ENCODE results near the gene BMP4.
A peak's percentile ranks its signal among the peaks of the same experiment; 100 is the strongest.

Gene BMP4

DNA sequence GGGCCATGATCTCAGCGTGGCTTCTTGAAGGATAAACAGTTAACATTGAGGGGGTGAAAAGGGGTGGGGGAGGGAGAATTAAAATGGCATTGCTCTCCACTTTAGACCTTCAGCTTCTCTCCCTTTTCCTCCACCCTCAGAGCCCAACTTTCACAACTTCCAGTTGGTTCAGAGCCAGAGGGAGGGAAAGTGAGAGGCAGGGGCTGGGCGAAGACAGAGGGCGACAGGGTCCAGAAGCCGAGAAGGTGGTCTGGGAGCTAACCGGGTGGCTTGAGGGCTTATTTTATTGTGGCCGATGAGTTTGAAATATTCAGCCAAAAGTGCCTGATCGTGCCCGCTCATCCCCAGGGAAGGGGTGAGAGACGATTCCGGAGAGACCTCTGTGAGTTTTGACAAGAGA, 4.1 kb downstream of the BMP4 start:
- peak overlapping the region; percentile 89 for H3K27ac ChIP-seq (ENCODE audit: low read length, poor library complexity, severe bottlenecking)
- peak overlapping the region; percentile 86 for H3K9ac ChIP-seq (ENCODE audit: low read length)
- H2BK15ac ChIP-seq (ENCODE audit: low read depth, poor library complexity, severe bottlenecking) = no peak overlapping the region
- H3K79me1 ChIP-seq (replicated peaks; ENCODE audit: low read length, poor library complexity, severe bottlenecking) = peaks cover 13% of the 10 kb centered on the region
- peak overlapping the region; percentile 80 for H2BK120ac ChIP-seq (ENCODE audit: low read depth, low read length)
- H4K8ac ChIP-seq (ENCODE audit: low read length) = peak overlapping the region; percentile 65
- no peaks in the 10 kb centered on the region for H3K9me3 ChIP-seq (ENCODE audit: control insufficient read depth, low read length)
- peak overlapping the region; percentile 97 for H3K4me2 ChIP-seq (ENCODE audit: low read length, poor library complexity, severe bottlenecking)
- H2AK5ac ChIP-seq (ENCODE audit: low read length, severe bottlenecking) = no peak overlapping the region
- H3K4ac ChIP-seq (ENCODE audit: low read depth in 1 of 2, low read length in 2 of 2) = peak overlapping the region in 1 of 2 experiments; percentile 94
- H3K14ac ChIP-seq (ENCODE audit: low read length in 2 of 2) = no peak overlapping the region
- peak overlapping the region in 1 of 2 experiments; percentile 80 for H2BK12ac ChIP-seq (ENCODE audit: low read length in 2 of 2)
- peak overlapping the region; percentile 68 to 93 for H3K4me3 ChIP-seq (ENCODE audit: insufficient read depth in 1 of 2, low read depth in 1 of 2, low read length in 2 of 2)
- 4% methylated on average over 9 of the region's 10 CpGs for WGBS
- H4K91ac ChIP-seq (ENCODE audit: low read length) = peak overlapping the region; percentile 41
- peak; percentile 70 for DNase-seq
- peaks cover 0 to 13% of the 10 kb centered on the region in 2 experiments for H3K27me3 ChIP-seq (ENCODE audit: control insufficient read depth in 1 of 2, insufficient read depth in 1 of 2, low read length in 2 of 2)
- no peak overlapping the region for H3K23ac ChIP-seq (ENCODE audit: low read length in 2 of 2)
- H3K4me1 ChIP-seq (ENCODE audit: control insufficient read depth, insufficient read depth, low read depth, low read length) = peaks cover 25% of the 10 kb centered on the region
- H3K18ac ChIP-seq (ENCODE audit: low read depth in 1 of 2, low read length in 2 of 2) = peak overlapping the region; percentile 59 to 95
- no peak overlapping the region for H2AFZ ChIP-seq (ENCODE audit: low read depth, low read length)
- peaks cover 15 to 34% of the 10 kb centered on the region in 2 experiments for H3K36me3 ChIP-seq (ENCODE audit: control insufficient read depth in 1 of 2, insufficient read depth in 2 of 2, low read depth in 1 of 2, low read length in 2 of 2)
- no peak overlapping the region for H2BK5ac ChIP-seq (ENCODE audit: low read depth, low read length, poor library complexity, severe bottlenecking)

DNA sequence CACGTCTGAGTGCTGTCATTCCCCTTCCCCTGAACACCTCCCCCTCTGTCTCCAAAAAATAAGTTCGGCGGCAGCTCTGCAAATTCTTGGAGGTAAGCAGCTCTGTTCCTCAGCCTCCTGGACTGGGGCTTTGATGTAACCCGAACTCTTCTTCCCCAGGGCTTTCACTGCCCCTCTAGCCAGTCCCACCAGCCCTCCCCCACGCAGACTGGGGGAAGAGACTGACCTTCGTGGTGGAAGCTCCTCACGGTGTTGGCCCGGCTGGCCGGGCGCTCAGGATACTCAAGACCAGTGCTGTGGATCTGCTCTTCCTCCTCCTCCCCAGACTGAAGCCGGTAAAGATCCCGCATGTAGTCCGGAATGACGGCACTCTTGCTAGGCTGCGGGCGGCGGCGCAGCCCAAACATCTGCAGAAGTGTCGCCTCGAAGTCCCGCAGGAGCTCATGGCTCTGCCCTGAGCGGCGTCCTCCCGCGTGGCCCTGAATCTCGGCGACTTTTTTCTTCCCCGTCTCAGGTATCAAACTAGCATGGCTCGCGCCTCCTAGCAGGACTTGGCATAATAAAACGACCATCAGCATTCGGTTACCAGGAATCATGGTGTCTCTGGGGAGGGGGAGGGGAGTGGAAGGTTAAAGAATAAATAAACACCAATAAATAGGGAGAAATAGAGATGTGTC, 4.9 kb downstream of the BMP4 start:
- Histone ChIP-seq H3K4me1 (ENCODE audit: control insufficient read depth, insufficient read depth, low read depth, low read length) (peaks cover 24% of the 10 kb centered on the region), H4K91ac (ENCODE audit: low read length) (peak overlapping the region; percentile 72), H3K36me3 (ENCODE audit: control insufficient read depth in 1 of 2, insufficient read depth in 2 of 2, low read depth in 1 of 2, low read length in 2 of 2) (peaks cover 15 to 34% of the 10 kb centered on the region in 2 experiments), H3K4me3 (ENCODE audit: insufficient read depth in 1 of 2, low read depth in 1 of 2, low read length in 2 of 2) (peak overlapping the region; percentile 61 to 93), H2BK120ac (ENCODE audit: low read depth, low read length) (peak overlapping the region; percentile 96), H3K4me2 (ENCODE audit: low read length, poor library complexity, severe bottlenecking) (peak overlapping the region; percentile 97), H3K18ac (ENCODE audit: low read depth in 1 of 2, low read length in 2 of 2) (peak overlapping the region; percentile 41 to 82), H2BK15ac (ENCODE audit: low read depth, poor library complexity, severe bottlenecking) (peak overlapping the region; percentile 77), H3K4ac (ENCODE audit: low read depth in 1 of 2, low read length in 2 of 2) (peak overlapping the region in 1 of 2 experiments; percentile 6), H3K14ac (ENCODE audit: low read length in 2 of 2) (peak overlapping the region in 1 of 2 experiments; percentile 86), H2BK12ac (ENCODE audit: low read length in 2 of 2) (peak overlapping the region; percentile 3 to 86), H2AK5ac (ENCODE audit: low read length, severe bottlenecking) (no peak overlapping the region), H3K27me3 (ENCODE audit: control insufficient read depth in 1 of 2, insufficient read depth in 1 of 2, low read length in 2 of 2) (peaks cover 0 to 13% of the 10 kb centered on the region in 2 experiments), H3K79me1 (replicated peaks; ENCODE audit: low read length, poor library complexity, severe bottlenecking) (peaks cover 13% of the 10 kb centered on the region), H3K27ac (ENCODE audit: low read length, poor library complexity, severe bottlenecking) (peak overlapping the region; percentile 40), H3K9ac (ENCODE audit: low read length) (peak overlapping the region; percentile 86), H3K9me3 (ENCODE audit: control insufficient read depth, low read length) (no peaks in the 10 kb centered on the region), H4K8ac (ENCODE audit: low read length) (peak overlapping the region; percentile 53), H3K23ac (ENCODE audit: low read length in 2 of 2) (peak overlapping the region in 1 of 2 experiments; percentile 62), H2BK5ac (ENCODE audit: low read depth, low read length, poor library complexity, severe bottlenecking) (no peak overlapping the region), H2AFZ (ENCODE audit: low read depth, low read length) (no peak overlapping the region)
- WGBS = 4% methylated on average over 30 of the region's 32 CpGs
- DNase-seq = peak; percentile 45

DNA sequence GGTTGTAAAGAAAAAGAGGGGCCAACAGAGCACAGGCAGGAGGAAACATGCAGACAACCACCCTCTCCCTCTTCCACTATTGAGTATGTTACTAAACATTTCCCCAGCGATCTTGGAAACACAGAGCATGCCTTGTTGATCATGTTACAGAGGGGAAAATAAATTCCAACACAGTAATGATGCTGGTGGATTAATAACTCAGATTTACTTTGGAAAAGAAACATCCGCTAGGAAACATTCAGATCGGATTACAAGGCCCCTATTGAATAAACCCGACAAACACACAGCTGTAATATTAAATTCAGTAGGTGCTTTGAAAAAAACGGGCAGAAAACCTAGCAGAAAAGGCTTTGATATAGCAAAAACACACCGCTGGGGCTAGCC, 5.4 kb downstream of the BMP4 start:
- H4K91ac ChIP-seq (ENCODE audit: low read length) = no peak overlapping the region
- H4K8ac ChIP-seq (ENCODE audit: low read length) = no peak overlapping the region
- H3K9ac ChIP-seq (ENCODE audit: low read length) = peak overlapping the region; percentile 86
- H3K4me1 ChIP-seq (ENCODE audit: control insufficient read depth, insufficient read depth, low read depth, low read length) = peaks cover 25% of the 10 kb centered on the region
- no peak overlapping the region for H2AFZ ChIP-seq (ENCODE audit: low read depth, low read length)
- H3K79me1 ChIP-seq (replicated peaks; ENCODE audit: low read length, poor library complexity, severe bottlenecking) = peaks cover 13% of the 10 kb centered on the region
- H3K36me3 ChIP-seq (ENCODE audit: control insufficient read depth in 1 of 2, insufficient read depth in 2 of 2, low read depth in 1 of 2, low read length in 2 of 2) = peaks cover 15 to 34% of the 10 kb centered on the region in 2 experiments
- peak overlapping the region; percentile 40 for H3K27ac ChIP-seq (ENCODE audit: low read length, poor library complexity, severe bottlenecking)
- H2BK15ac ChIP-seq (ENCODE audit: low read depth, poor library complexity, severe bottlenecking) = no peak overlapping the region
- H2BK5ac ChIP-seq (ENCODE audit: low read depth, low read length, poor library complexity, severe bottlenecking) = no peak overlapping the region
- H3K18ac ChIP-seq (ENCODE audit: low read depth in 1 of 2, low read length in 2 of 2) = peak overlapping the region; percentile 41 to 82
- peak overlapping the region in 1 of 2 experiments; percentile 6 for H3K4ac ChIP-seq (ENCODE audit: low read depth in 1 of 2, low read length in 2 of 2)
- peak overlapping the region; percentile 97 for H3K4me2 ChIP-seq (ENCODE audit: low read length, poor library complexity, severe bottlenecking)
- no peak overlapping the region for H2AK5ac ChIP-seq (ENCODE audit: low read length, severe bottlenecking)
- peak overlapping the region; percentile 61 to 93 for H3K4me3 ChIP-seq (ENCODE audit: insufficient read depth in 1 of 2, low read depth in 1 of 2, low read length in 2 of 2)
- no peak overlapping the region for H2BK12ac ChIP-seq (ENCODE audit: low read length in 2 of 2)
- peak overlapping the region in 1 of 2 experiments; percentile 86 for H3K14ac ChIP-seq (ENCODE audit: low read length in 2 of 2)
- DNase-seq = peak; percentile 32
- 22% methylated on average over 4 of the region's 6 CpGs for WGBS
- H3K23ac ChIP-seq (ENCODE audit: low read length in 2 of 2) = no peak overlapping the region
- no peak overlapping the region for H2BK120ac ChIP-seq (ENCODE audit: low read depth, low read length)
- no peaks in the 10 kb centered on the region for H3K9me3 ChIP-seq (ENCODE audit: control insufficient read depth, low read length)
- peaks cover 0 to 12% of the 10 kb centered on the region in 2 experiments for H3K27me3 ChIP-seq (ENCODE audit: control insufficient read depth in 1 of 2, insufficient read depth in 1 of 2, low read length in 2 of 2)

DNA sequence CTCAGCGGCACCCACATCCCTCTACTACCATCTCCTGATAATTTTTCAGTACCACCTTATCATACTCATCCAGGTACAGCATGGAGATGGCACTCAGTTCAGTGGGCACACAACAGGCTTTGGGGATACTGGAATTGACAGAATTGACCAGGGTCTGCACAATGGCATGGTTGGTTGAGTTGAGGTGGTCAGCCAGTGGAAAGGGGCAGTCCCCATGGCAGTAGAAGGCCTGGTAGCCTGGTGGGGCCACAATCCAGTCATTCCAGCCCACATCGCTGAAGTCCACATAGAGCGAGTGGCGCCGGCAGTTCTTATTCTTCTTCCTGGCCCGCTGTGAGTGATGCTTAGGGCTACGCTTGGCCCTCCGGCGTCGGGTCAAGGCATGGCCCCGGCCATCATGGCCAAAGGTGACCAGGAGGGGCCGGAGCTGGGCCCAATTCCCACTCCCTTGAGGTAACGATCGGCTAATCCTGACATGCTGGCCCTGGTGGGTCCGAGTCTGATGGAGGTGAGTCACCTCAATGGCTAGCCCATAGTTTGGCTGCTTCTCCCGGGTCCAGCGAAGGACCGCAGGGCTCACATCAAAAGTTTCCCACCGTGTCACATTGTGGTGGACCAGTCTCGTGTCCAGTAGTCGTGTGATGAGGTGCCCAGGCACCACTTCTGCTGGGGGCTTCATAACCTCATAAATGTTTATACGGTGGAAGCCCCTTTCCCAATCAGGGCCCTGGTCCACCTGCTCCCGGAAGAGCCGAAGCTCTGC, 6.4 kb downstream of the BMP4 start:
- peaks cover 0 to 2% of the 10 kb centered on the region in 2 experiments for H3K27me3 ChIP-seq (ENCODE audit: control insufficient read depth in 1 of 2, insufficient read depth in 1 of 2, low read length in 2 of 2)
- no peak for DNase-seq
- H3K36me3 ChIP-seq (ENCODE audit: control insufficient read depth in 1 of 2, insufficient read depth in 2 of 2, low read depth in 1 of 2, low read length in 2 of 2) = peaks cover 15 to 34% of the 10 kb centered on the region in 2 experiments
- H3K27ac ChIP-seq (ENCODE audit: low read length, poor library complexity, severe bottlenecking) = no peak overlapping the region
- H4K91ac ChIP-seq (ENCODE audit: low read length) = peak overlapping the region; percentile 45
- peak overlapping the region; percentile 12 for H4K8ac ChIP-seq (ENCODE audit: low read length)
- no peak overlapping the region for H2BK12ac ChIP-seq (ENCODE audit: low read length in 2 of 2)
- no peak overlapping the region for H2BK5ac ChIP-seq (ENCODE audit: low read depth, low read length, poor library complexity, severe bottlenecking)
- peak overlapping the region; percentile 49 for H3K4me2 ChIP-seq (ENCODE audit: low read length, poor library complexity, severe bottlenecking)
- no peak overlapping the region for H2AFZ ChIP-seq (ENCODE audit: low read depth, low read length)
- H2BK15ac ChIP-seq (ENCODE audit: low read depth, poor library complexity, severe bottlenecking) = peak overlapping the region; percentile 65
- H2AK5ac ChIP-seq (ENCODE audit: low read length, severe bottlenecking) = peak overlapping the region; percentile 51
- H3K9me3 ChIP-seq (ENCODE audit: control insufficient read depth, low read length) = no peaks in the 10 kb centered on the region
- H3K18ac ChIP-seq (ENCODE audit: low read depth in 1 of 2, low read length in 2 of 2) = peak overlapping the region in 1 of 2 experiments; percentile 78
- no peak overlapping the region for H3K14ac ChIP-seq (ENCODE audit: low read length in 2 of 2)
- peaks cover 10% of the 10 kb centered on the region for H3K79me1 ChIP-seq (replicated peaks; ENCODE audit: low read length, poor library complexity, severe bottlenecking)
- peak overlapping the region; percentile 27 to 93 for H3K4me3 ChIP-seq (ENCODE audit: insufficient read depth in 1 of 2, low read depth in 1 of 2, low read length in 2 of 2)
- peak overlapping the region in 1 of 2 experiments; percentile 51 for H3K23ac ChIP-seq (ENCODE audit: low read length in 2 of 2)
- no peak overlapping the region for H3K9ac ChIP-seq (ENCODE audit: low read length)
- H3K4me1 ChIP-seq (ENCODE audit: control insufficient read depth, insufficient read depth, low read depth, low read length) = peaks cover 23% of the 10 kb centered on the region
- H2BK120ac ChIP-seq (ENCODE audit: low read depth, low read length) = no peak overlapping the region
- 95% methylated on average over 24 of the region's 24 CpGs for WGBS
- H3K4ac ChIP-seq (ENCODE audit: low read depth in 1 of 2, low read length in 2 of 2) = no peak overlapping the region
